SH-SY5Y (cell line): ENCODE results near the gene ROR1.

Source experiments
- GATA2 ChIP-seq: IDR thresholded peaks from 2 replicates; pipeline ENCODE4 v1.6.1; 2011; ENCODE audit warnings: mild to moderate bottlenecking, low read depth, low read length
- GATA3 ChIP-seq: IDR thresholded peaks from 2 replicates; pipeline ENCODE4 v1.6.1; 2011; ENCODE audit warnings: low read depth, mild to moderate bottlenecking, low read length, moderate library complexity

- TF ChIP-seq GATA3: no peak
- no peak for TF ChIP-seq GATA2
Measured at GRCh38 chr1:63976006-63976405, 202.2 kb downstream of the ROR1 start.
